ENCODE results near the gene SCN9A. TPM values are rescaled to one million over a fixed set of nuclear protein-coding genes. Genes with fewer than 3 reads are reported as not detected.

The SCN9A gene
- total RNA-seq, 3 donors from 2014 or later, result 9.0 to 24.3 (median 23.3) TPM

DNA sequence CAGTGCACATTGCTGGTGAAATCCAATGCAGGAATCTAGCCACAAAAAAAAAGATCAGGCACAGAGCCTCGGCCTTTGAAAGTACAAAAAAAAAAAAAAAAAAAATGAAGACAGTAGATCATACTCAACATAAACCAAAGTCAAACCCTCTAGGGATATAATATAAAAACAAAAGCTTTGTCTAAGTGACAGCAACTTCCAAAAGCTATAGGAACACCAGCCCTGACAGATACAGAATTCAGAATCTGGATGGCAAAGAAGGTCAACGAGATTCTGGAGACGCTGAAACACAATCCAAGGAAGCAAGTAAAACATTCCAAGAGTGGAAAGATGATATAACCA lies 194.0 kb downstream of the SCN9A start:
- ATAC-seq, result no peak
- no peaks in the 10 kb centered on the region for H3K4me1 ChIP-seq (ENCODE audit: low read depth)
- intact Hi-C loops (cut with DNase I, micrococcal nuclease), result no loop called here
- no peaks in the 10 kb centered on the region for H3K36me3 ChIP-seq (ENCODE audit: low read depth)
- no peak for DNase-seq
- H3K9me3 ChIP-seq, result no peaks in the 10 kb centered on the region
- TF ChIP-seq, protein P1, sequence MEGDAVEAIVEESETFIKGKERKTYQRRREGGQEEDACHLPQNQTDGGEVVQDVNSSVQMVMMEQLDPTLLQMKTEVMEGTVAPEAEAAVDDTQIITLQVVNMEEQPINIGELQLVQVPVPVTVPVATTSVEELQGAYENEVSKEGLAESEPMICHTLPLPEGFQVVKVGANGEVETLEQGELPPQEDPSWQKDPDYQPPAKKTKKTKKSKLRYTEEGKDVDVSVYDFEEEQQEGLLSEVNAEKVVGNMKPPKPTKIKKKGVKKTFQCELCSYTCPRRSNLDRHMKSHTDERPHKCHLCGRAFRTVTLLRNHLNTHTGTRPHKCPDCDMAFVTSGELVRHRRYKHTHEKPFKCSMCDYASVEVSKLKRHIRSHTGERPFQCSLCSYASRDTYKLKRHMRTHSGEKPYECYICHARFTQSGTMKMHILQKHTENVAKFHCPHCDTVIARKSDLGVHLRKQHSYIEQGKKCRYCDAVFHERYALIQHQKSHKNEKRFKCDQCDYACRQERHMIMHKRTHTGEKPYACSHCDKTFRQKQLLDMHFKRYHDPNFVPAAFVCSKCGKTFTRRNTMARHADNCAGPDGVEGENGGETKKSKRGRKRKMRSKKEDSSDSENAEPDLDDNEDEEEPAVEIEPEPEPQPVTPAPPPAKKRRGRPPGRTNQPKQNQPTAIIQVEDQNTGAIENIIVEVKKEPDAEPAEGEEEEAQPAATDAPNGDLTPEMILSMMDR (IDR thresholded peaks at IDR 0.05), result no peak
- no peak overlapping the region for H3K4me3 ChIP-seq

DNA sequence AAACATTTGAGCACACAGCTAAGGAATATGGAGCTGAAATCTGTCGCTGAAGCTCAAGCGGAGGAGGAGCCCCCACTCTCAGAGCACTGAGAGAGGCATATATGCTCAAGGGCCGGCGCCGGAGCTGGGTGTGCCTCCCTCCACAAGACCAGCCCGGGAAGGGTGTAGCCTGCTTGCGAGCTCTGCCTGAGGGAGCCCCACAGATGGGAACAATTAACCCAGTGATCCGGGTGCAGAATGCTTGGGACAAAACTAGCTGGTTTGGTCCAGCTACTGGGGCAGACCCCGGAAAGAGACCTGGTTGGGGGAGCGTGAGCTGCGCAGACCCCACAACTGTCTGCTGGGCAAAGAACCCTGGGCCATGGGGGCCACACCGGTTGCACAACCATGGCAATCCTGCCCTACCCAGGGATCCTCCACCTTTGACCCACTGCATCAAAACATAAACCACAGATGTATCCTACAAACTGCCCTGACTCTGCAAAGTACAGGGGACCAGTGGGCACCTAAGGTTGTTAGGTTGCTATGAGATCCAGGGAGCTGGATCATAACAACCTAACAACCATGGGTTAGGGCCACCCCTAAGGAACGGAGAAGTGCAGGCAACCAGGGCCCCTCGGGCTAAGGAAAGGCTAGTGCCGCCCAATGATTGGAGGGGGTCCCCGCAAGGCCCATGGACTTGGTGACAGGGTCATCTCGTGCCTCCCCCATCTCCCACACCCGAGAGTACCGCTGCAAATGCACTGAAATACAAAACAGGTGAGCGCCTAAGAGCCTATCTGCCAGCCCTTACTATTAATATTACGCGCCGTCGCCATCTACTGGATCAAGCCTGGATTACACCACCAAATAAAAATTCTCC lies 194.6 kb downstream of the SCN9A start:
- intact Hi-C loops (cut with DNase I, micrococcal nuclease), result no loop called here
- TF ChIP-seq, protein P1 (IDR thresholded peaks at IDR 0.05), result no peak
- DNase-seq (peak in 2 of 3 donors; percentile 33 to 70), ATAC-seq (peak; percentile 82)
- Histone ChIP-seq H3K9me3 (no peaks in the 10 kb centered on the region), H3K36me3 (ENCODE audit: low read depth) (no peaks in the 10 kb centered on the region), H3K4me1 (ENCODE audit: low read depth) (no peaks in the 10 kb centered on the region), H3K4me3 (no peak overlapping the region)

DNA sequence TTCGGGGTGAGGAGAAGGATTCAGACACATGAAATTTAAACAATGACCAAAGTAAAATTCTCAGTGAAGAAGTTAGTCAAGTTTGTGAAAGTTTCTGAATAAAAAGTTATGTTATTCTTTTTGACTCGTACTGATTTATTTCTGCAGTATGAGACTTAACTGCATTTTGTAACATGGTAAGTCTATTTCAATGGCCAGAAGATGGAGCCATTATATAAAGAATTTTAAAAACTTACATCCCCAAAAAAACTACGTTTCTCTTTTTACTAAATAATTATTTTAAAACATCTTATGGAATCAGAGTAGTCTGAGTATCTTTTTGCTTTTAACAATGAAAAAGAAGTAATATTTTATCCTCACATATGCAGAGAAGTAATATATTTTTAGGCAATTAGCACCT lies 196.5 kb downstream of the SCN9A start:
- Histone ChIP-seq H3K36me3 (ENCODE audit: low read depth) (no peaks in the 10 kb centered on the region), H3K9me3 (no peaks in the 10 kb centered on the region), H3K4me3 (no peak overlapping the region), H3K4me1 (ENCODE audit: low read depth) (no peaks in the 10 kb centered on the region)
- TF ChIP-seq, protein P1 (IDR thresholded peaks at IDR 0.05), result no peak
- ATAC-seq (no peak), DNase-seq (no peak)
- intact Hi-C loops (cut with DNase I, micrococcal nuclease), result no loop called here

DNA sequence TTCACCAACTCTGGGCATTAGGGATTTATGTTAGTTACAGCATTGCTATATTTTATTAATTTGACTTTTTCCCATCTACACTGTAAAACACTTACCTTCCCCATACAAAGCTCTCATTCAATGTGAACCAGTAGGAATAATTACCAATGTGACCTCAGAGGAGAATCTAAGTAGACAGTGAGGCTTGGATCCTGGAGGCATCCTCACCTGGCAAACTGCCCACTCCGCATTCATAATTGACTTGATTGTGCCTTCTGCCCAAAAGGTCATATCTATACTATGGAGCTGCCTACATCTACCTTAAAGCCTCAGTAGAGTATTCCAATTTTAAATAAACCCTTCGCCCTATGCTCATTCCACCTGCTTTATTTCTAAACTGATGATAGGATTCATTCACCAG lies 202.5 kb downstream of the SCN9A start:
- intact Hi-C loops (cut with DNase I, micrococcal nuclease), result no loop called here
- TF ChIP-seq, protein P1 (IDR thresholded peaks at IDR 0.05), result no peak

DNA sequence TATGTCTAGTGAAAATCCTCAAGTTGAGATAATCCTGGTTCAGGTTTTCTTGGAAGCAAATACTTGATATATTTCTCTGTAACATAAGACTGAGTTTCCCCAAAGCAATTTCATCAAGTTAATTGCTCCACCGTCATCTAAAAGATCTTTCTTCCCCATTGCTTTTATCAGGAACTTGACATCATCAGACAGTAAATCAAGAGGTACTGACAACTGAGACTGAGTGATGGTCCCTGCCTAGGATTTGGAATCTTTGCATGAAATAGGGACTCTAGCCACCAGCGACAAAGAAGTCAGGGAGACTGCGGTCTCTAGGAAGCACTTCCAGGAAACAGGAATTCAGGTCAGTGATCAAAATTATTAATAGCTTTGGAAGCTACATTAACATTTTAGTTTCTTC lies 204.5 kb downstream of the SCN9A start:
- ATAC-seq, result no peak
- DNase-seq, result no peak
- Histone ChIP-seq H3K9me3 (no peaks in the 10 kb centered on the region), H3K4me1 (ENCODE audit: low read depth) (no peaks in the 10 kb centered on the region), H3K4me3 (no peak overlapping the region), H3K36me3 (ENCODE audit: low read depth) (no peaks in the 10 kb centered on the region)
- TF ChIP-seq, protein P1 (IDR thresholded peaks at IDR 0.05), result no peak
- intact Hi-C loops (cut with DNase I, micrococcal nuclease), result no loop called here

More for the DNA sequence above, 202.5 kb downstream of the SCN9A start:
- no peaks in the 10 kb centered on the region for H3K36me3 ChIP-seq (ENCODE audit: low read depth)
- no peak overlapping the region for H3K4me3 ChIP-seq
- no peaks in the 10 kb centered on the region for H3K9me3 ChIP-seq
- no peaks in the 10 kb centered on the region for H3K4me1 ChIP-seq (ENCODE audit: low read depth)
- no peak for DNase-seq
- no peak for ATAC-seq

Data from mucosa of descending colon (tissue), 3 donors.